H1 (cell line): ENCODE data around the gene ENKD1. TPM values are rescaled to one million over a fixed set of nuclear protein-coding genes. Genes with fewer than 3 reads are reported as not detected.

Source experiments
- CTCF ChIA-PET: fragments of 300-600 bp; sonication (Branson Sonifier 250); formaldehyde crosslinking; loops from one replicate; lab custom pipeline; 2021; ENCODE audit not compliant: partially characterized antibody; lab: Charles Lee
- POLR2A ChIA-PET: fragments of 300-600 bp; sonication (Branson Sonifier 250); formaldehyde crosslinking; loops from one replicate; lab custom pipeline; 2021; ENCODE audit warnings: inconsistent platforms; ENCODE audit not compliant: partially characterized antibody; lab: Charles Lee
- DNase-seq, 2 experiments: peaks; one replicate each; pipeline versions ENCODE4 v3.0.0 to v3.0.0-alpha.2; 2010 to 2022; ENCODE audit warnings: low spot score in 2 of 2, low read depth in 1 of 2, mixed read lengths in 1 of 2
- FAIRE-seq: peaks from 2 replicates; lab custom pipeline; 2011; peaks lifted over from hg19 to GRCh38; lab: Jason Lieb, UNC
- H2AFZ ChIP-seq: 2 replicates; pipeline ENCODE4 v1.8.1; 2012; ENCODE audit warnings: low read length, inconsistent platforms
- H2AK5ac ChIP-seq: 2 replicates; pipeline ENCODE4 v1.6.1; 2013; ENCODE audit warnings: low read depth, low read length
- H2BK120ac ChIP-seq: replicated peaks from 2 replicates; pipeline ENCODE3; 2013; ENCODE audit warnings: low read depth, low read length, inconsistent platforms
- H2BK12ac ChIP-seq: 2 replicates; pipeline ENCODE4 v1.6.1; 2013; ENCODE audit warnings: low read depth, low read length
- H2BK15ac ChIP-seq: 2 replicates; pipeline ENCODE4 v1.6.1; 2013; ENCODE audit warnings: low read length
- H2BK20ac ChIP-seq: 2 replicates; pipeline ENCODE4 v1.6.1; 2013; ENCODE audit warnings: low read length
- H2BK5ac ChIP-seq: 2 replicates; pipeline ENCODE4 v1.6.1; 2013; ENCODE audit warnings: low read depth, low read length
- H3K14ac ChIP-seq: 2 replicates; pipeline ENCODE4 v1.6.1; 2013; ENCODE audit warnings: inconsistent platforms; ENCODE audit not compliant: insufficient read length
- H3K18ac ChIP-seq: 2 replicates; pipeline ENCODE4 v1.6.1; 2013; ENCODE audit warnings: low read length; ENCODE audit errors: extremely low read depth
- H3K23ac ChIP-seq: 2 replicates; pipeline ENCODE4 v1.6.1; 2013; ENCODE audit warnings: inconsistent platforms; ENCODE audit not compliant: insufficient read length
- H3K23me2 ChIP-seq: 2 replicates; pipeline ENCODE4 v1.6.1; 2013; ENCODE audit warnings: low read depth, low read length
- H3K27ac ChIP-seq: 2 replicates; pipeline ENCODE4 v1.6.1; 2011; ENCODE audit warnings: low read depth, low read length, inconsistent platforms
- H3K27me3 ChIP-seq, 4 experiments: replicated peaks in 1 of 4; 1 replicate in 1 of 4; 2 replicates in 3 of 4; pipeline versions ENCODE4 v1.6.1 to v1.8.1; 2011 to 2013; ENCODE audit warnings: low read length in 3 of 4, mild to moderate bottlenecking in 3 of 4, inconsistent platforms in 2 of 4, mixed read lengths in 2 of 4, moderate library complexity in 1 of 4; ENCODE audit not compliant: control insufficient read depth in 3 of 4, insufficient read depth in 3 of 4; ENCODE audit errors: extremely low read depth in 1 of 4
- H3K36me3 ChIP-seq, 4 experiments: 2 replicates each; pipeline versions ENCODE4 v1.6.1 to v1.8.1; 2011 to 2013; ENCODE audit warnings: mild to moderate bottlenecking in 4 of 4, low read length in 3 of 4, moderate library complexity in 2 of 4, control low read depth in 1 of 4, inconsistent platforms in 1 of 4; ENCODE audit not compliant: insufficient read depth in 4 of 4, control insufficient read depth in 2 of 4
- H3K4ac ChIP-seq: replicated peaks from 2 replicates; pipeline ENCODE3; 2013; ENCODE audit warnings: low read length, low read depth, mixed read lengths, inconsistent platforms; ENCODE audit not compliant: insufficient read length
- H3K4me1 ChIP-seq, 4 experiments: replicated peaks in 1 of 4; 1 replicate in 1 of 4; 2 replicates in 3 of 4; pipeline versions ENCODE4 v1.6.1 to v1.8.1; 2011 to 2013; ENCODE audit warnings: low read length in 3 of 4, inconsistent platforms in 2 of 4, mixed read lengths in 1 of 4; ENCODE audit not compliant: insufficient read depth in 4 of 4, control insufficient read depth in 3 of 4
- H3K4me2 ChIP-seq, 2 experiments: 2 replicates each; pipeline versions ENCODE4 v1.6.1 to v1.8.1; 2011 to 2013; ENCODE audit warnings: low read depth in 2 of 2, low read length in 2 of 2, control low read depth in 1 of 2, inconsistent platforms in 1 of 2, mild to moderate bottlenecking in 1 of 2; ENCODE audit not compliant: insufficient read depth in 1 of 2
- H3K4me3 ChIP-seq, 4 experiments: fragments of 200-600, 300-600 bp in 1 of 4; sonication (generic), shearing (Covaris generic), sonication (Bioruptor Twin) in 1 of 4; 2 replicates each; pipeline versions ENCODE4 v1.5.1 to v1.8.1; 2011 to 2016; ENCODE audit warnings: low read length in 4 of 4, low read depth in 3 of 4, control low read depth in 2 of 4, inconsistent platforms in 2 of 4, mild to moderate bottlenecking in 2 of 4, mixed read lengths in 1 of 4, moderate library complexity in 1 of 4; ENCODE audit not compliant: insufficient read depth in 2 of 4; ENCODE audit errors: extremely low read depth in 1 of 4
- H3K56ac ChIP-seq: replicated peaks from 2 replicates; pipeline ENCODE3; 2013; ENCODE audit warnings: low read depth, mild to moderate bottlenecking, mixed read lengths, low read length, inconsistent platforms; ENCODE audit not compliant: insufficient read length
- H3K79me1 ChIP-seq: 2 replicates; pipeline ENCODE4 v1.6.1; 2013; ENCODE audit warnings: low read depth, low read length, control low read depth
- H3K79me2 ChIP-seq, 2 experiments: 2 replicates each; pipeline versions ENCODE4 v1.6.1 to v1.8.1; 2012 to 2013; ENCODE audit warnings: low read length in 2 of 2, mild to moderate bottlenecking in 2 of 2, inconsistent platforms in 1 of 2; ENCODE audit not compliant: insufficient read depth in 2 of 2, control insufficient read depth in 1 of 2
- H3K9ac ChIP-seq, 4 experiments: replicated peaks in 1 of 4; 1 replicate in 1 of 4; 2 replicates in 3 of 4; pipeline versions ENCODE4 v1.6.1 to v1.8.1; 2011 to 2013; ENCODE audit warnings: low read depth in 3 of 4, low read length in 3 of 4, control low read depth in 2 of 4, mild to moderate bottlenecking in 2 of 4, moderate library complexity in 2 of 4, inconsistent platforms in 1 of 4; ENCODE audit errors: extremely low read depth in 1 of 4
- H3K9me3 ChIP-seq, 2 experiments: 2 replicates each; pipeline versions ENCODE4 v1.6.1 to v1.8.1; 2012 to 2013; ENCODE audit warnings: mild to moderate bottlenecking in 2 of 2, moderate library complexity in 2 of 2, control low read depth in 1 of 2, inconsistent platforms in 1 of 2, low read depth in 1 of 2, low read length in 1 of 2, mixed read lengths in 1 of 2; ENCODE audit not compliant: insufficient read depth in 2 of 2
- H4K20me1 ChIP-seq, 2 experiments: replicated peaks in 1 of 2; 2 replicates each; pipeline versions ENCODE3 to v1.8.1; 2011 to 2013; ENCODE audit warnings: inconsistent platforms in 2 of 2, low read length in 2 of 2, mild to moderate bottlenecking in 1 of 2; ENCODE audit not compliant: insufficient read depth in 2 of 2, control insufficient read depth in 1 of 2
- H4K5ac ChIP-seq: 2 replicates; pipeline ENCODE4 v1.6.1; 2013; ENCODE audit warnings: low read length, low read depth, mixed read lengths, inconsistent platforms; ENCODE audit not compliant: insufficient read length
- H4K8ac ChIP-seq: 2 replicates; pipeline ENCODE4 v1.8.0; 2013; ENCODE audit warnings: mild to moderate bottlenecking, moderate library complexity, low read length, inconsistent platforms; ENCODE audit not compliant: insufficient read depth; ENCODE audit errors: extremely low read depth
- H4K91ac ChIP-seq: replicated peaks from 2 replicates; pipeline ENCODE3; 2013; ENCODE audit warnings: low read length, mixed read lengths, inconsistent platforms; ENCODE audit not compliant: insufficient read length
- NRF1 ChIP-seq: IDR thresholded peaks from 2 replicates; pipeline ENCODE4 v1.6.1; 2011; ENCODE audit warnings: mild to moderate bottlenecking, low read depth, low read length, improper control_type of control experiment
- WGBS, 2 experiments: shearing (Covaris generic) in 1 of 2; methylation state at CpG; one replicate each; pipeline versions ENCODE4 v1.1.6 to v1.1.7; 2013 to 2015; ENCODE audit warnings: low lambda C conversion rate in 2 of 2, mixed read lengths in 2 of 2, inconsistent platforms in 1 of 2, low coverage in 1 of 2, missing lambda C conversion rate in 1 of 2; ENCODE audit not compliant: insufficient replicate concordance in 2 of 2, insufficient coverage in 1 of 2, insufficient read length in 1 of 2; ENCODE audit errors: extremely low coverage in 1 of 2, missing lambda C conversion rate in 1 of 2; 5-methylcytosine and 5-hydroxymethylcytosine counted together
- polyA plus RNA-seq, 7 experiments: library from polyadenylated mRNA; depleted of rRNA in 3 of 7; stranded (reverse) in 5 of 7; unstranded in 2 of 7; fragments of >200 nt in 5 of 7; fragments of 200-250 nt in 2 of 7; gene quantifications; 1 replicate in 5 of 7; 2 replicates in 1 of 7; 4 replicates in 1 of 7; pipeline versions ENCODE4 v1.2.1 to v1.2.3, GENCODE V29; 2011 to 2013; ENCODE audit warnings: missing spikeins in 2 of 7, mixed read lengths in 2 of 7
- total RNA-seq: library from RNA; stranded (reverse); fragmentation: NEBNext Ultra II Directional; extraction: Animal tissue kit (Norgen Biotek cat#: 25700); gene quantifications from 2 replicates; pipeline ENCODE4 v1.2.1, GENCODE V29; 2021

The ENKD1 gene
- total and polyA plus RNA-seq, 2 of the 8 experiments (the other 6 are each of a cell fraction or from before 2014, with no cell fraction given) = 12.9 to 16.1 TPM

GRCh38 chr16:67656344-67657016 lies 10.1 kb downstream of the ENKD1 start:
- peaks cover 0 to 4% (median 2%) of the 10 kb centered on the region in 4 experiments; a peak in 1 of 8 replicates for H3K36me3 ChIP-seq
- no peak overlapping the region for H3K14ac ChIP-seq
- H2BK12ac ChIP-seq = no peak overlapping the region
- 89% methylated on average over 8 of the region's 9 CpGs; no CpG with 5 or more reads in 1 of the 2 experiments for WGBS, 2 experiments
- DNase-seq = no peak
- no peak for TF ChIP-seq NRF1
- TF ChIP-seq, all 59 proteins: peak for 0
- H4K8ac ChIP-seq = no peak overlapping the region; the same call in 1 of the 2 replicates
- H2BK15ac ChIP-seq = no peak overlapping the region
- peaks cover 3 to 14% of the 10 kb centered on the region in 2 experiments for H4K20me1 ChIP-seq
- H3K23ac ChIP-seq = no peak overlapping the region
- ChIA-PET POLR2A (interaction anchor here (0.6 to 1.8 kb wide), 5 partner anchors 94 to 278 kb away, joined by 3 to 4 read pairs (median 3); partner anchors contain the start of gene CTCF), CTCF (interaction anchor here (1.0 to 13.7 kb wide), 4 partner anchors 11 to 142 kb away, joined by 4 to 202 read pairs (median 16); partner anchors contain the start of gene CARMIL2)
- no peaks in the 10 kb centered on the region for H3K79me2 ChIP-seq
- H3K4me1 ChIP-seq = peaks cover 0 to 11% (median 5%) of the 10 kb centered on the region in 4 experiments; a peak in 5 of 7 replicates
- H2BK20ac ChIP-seq = no peak overlapping the region
- H2AFZ ChIP-seq = no peak overlapping the region
- H3K18ac ChIP-seq = no peak overlapping the region
- no peak overlapping the region for H2AK5ac ChIP-seq
- no peak for FAIRE-seq
- no peak overlapping the region for H3K56ac ChIP-seq
- H3K4me2 ChIP-seq = no peak overlapping the region
- no peak overlapping the region for H4K5ac ChIP-seq
- H3K23me2 ChIP-seq = peaks cover 19% of the 10 kb centered on the region
- no peak overlapping the region for H3K4me3 ChIP-seq
- H3K27ac ChIP-seq = no peak overlapping the region
- no peak overlapping the region for H3K9ac ChIP-seq
- no peak overlapping the region for H2BK120ac ChIP-seq
- no peak overlapping the region for H3K4ac ChIP-seq
- H4K91ac ChIP-seq = no peak overlapping the region
- H3K9me3 ChIP-seq = no peaks in the 10 kb centered on the region
- H2BK5ac ChIP-seq = no peak overlapping the region
- H3K79me1 ChIP-seq = no peaks in the 10 kb centered on the region; the same call in 1 of the 2 replicates
- H3K27me3 ChIP-seq = peaks cover 0 to 13% (median 10%) of the 10 kb centered on the region in 4 experiments; a peak in 4 of 7 replicates
